Hematopoietic multipotent progenitor cell treated with erythropoietin and hydrocortisone succinate and interleukin-3 and kit ligand, for 4 days (in vitro differentiated cells): ENCODE measurements around the gene IFRD2.

Experiments used
- DNase-seq: peaks from one replicate; pipeline ENCODE4 v3.0.0-alpha.2; 2015

The IFRD2 gene, protein sequence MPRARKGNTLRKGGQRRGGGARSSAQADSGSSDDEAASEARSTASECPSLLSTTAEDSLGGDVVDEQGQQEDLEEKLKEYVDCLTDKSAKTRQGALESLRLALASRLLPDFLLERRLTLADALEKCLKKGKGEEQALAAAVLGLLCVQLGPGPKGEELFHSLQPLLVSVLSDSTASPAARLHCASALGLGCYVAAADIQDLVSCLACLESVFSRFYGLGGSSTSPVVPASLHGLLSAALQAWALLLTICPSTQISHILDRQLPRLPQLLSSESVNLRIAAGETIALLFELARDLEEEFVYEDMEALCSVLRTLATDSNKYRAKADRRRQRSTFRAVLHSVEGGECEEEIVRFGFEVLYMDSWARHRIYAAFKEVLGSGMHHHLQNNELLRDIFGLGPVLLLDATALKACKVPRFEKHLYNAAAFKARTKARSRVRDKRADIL

DNA sequence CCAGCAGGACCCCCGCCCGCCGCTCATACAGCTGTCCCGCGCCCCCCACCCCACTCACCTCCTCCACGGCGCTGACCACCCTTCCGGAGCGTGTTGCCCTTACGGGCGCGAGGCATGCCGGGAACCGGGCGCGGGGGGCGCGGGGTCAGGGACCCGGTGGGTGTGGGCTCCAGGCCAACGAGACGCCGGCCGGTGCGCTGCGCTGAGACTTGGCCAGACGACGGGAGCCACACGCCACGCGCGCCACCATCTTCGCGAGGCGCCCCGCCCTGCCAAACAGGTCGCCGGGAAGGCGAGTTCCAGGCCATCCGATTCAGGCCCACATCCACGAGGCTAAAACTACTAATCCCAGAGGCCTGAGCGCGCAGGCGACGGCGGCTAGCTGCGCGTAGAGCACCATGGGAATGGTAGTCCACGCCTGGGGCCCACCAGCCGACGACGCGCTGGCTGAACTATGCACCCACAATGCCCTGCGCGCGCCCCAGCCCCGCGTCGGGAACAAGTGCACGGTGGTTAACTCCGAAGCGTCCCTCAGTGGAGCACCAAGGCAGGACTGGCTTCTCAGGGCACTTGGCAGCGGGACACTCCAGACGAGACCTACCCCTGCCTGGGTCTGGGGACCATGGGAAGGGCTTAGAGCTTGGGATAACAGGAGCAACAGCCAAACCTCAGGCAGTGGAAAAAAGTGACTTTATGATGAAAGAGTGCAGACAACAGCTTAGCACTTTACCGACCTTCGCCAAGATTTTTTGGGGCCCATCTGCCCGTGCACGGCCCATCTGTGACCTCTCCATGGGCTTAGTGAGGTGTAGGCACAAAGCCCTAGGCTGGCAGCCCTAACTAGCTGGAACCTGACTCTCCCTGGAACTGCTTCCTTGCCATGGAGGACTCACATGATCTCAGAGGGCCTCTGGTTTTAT, at the start of gene IFRD2:
Gene IFRD2, minus strand, starts transcription at position 271 of the 920 bp plus-strand sequence. Its CDS starts 155 bp downstream, at position 116.
- DNase-seq = peak; percentile 99

DNA sequence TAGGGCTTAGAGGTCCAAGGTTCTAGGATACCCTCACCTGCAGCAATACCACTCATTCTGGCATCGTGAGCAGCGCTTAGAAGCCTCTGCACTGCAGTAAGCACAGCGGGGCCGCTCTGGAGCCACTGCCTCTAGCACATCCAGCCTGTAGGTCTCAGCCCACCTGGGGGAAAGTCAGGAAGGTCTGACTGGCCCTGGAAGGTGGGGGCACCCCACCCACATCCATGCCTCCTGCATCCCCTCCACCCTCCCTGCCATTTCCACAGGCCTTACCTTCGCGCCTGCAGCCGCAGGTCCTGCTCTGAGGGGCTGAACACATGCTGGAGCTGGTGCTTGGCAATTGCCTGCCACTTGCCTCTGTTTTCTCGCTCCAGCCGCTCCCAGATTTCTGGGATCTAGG, 49.3 kb upstream of the IFRD2 start:
- no peak for DNase-seq

- DNase-seq = peak; percentile 98
Observed at GRCh38 chr3:50340448-50341329, 48.5 kb upstream of the IFRD2 start, which contains the start of gene RASSF1. TSS of gene RASSF1 (minus strand) at chr3:50340836. CDS start at chr3:50340805, 31 bp downstream.

DNA sequence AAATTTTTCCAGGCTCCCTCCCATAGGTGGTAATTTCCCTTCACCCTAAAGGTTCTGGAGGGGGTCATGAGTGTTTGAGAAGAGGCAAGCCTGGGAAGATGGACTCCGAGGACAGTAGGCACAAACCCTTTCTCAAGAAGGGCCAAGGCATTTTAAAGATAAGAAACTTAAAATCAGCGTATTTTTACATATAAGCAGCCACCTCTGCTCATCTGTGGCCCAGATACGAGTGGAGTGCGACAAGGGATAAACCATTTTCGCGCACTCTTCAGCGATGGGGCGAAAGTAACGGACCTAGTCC, 47.9 kb upstream of the IFRD2 start:
- peak; percentile 47 for DNase-seq

- no peak for DNase-seq
Observed at GRCh38 chr3:50339485-50340146, 47.4 kb upstream of the IFRD2 start.

DNA sequence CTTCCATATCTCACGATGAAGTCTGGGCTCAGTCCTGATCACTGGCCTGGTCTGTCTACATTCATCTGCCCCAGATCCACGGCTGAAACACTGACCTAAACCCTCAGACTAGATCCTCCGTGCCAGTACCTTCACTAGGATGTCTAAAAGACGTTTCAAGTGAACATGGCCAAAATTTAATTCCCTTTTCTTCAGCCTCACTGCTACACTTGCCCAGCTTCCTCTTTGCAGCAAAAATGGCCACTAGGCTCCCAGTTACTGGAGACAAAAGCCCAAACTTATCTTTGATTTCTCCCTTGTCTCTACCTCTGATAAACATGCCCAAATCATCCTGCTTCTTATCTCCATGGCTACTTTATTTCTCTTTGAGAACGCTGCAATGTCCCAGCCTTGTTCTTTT, 46.7 kb upstream of the IFRD2 start:
- peak; percentile 79 for DNase-seq

GRCh38 chr3:50337175-50337861, 45.1 kb upstream of the IFRD2 start:
- DNase-seq = peak; percentile 100

DNA sequence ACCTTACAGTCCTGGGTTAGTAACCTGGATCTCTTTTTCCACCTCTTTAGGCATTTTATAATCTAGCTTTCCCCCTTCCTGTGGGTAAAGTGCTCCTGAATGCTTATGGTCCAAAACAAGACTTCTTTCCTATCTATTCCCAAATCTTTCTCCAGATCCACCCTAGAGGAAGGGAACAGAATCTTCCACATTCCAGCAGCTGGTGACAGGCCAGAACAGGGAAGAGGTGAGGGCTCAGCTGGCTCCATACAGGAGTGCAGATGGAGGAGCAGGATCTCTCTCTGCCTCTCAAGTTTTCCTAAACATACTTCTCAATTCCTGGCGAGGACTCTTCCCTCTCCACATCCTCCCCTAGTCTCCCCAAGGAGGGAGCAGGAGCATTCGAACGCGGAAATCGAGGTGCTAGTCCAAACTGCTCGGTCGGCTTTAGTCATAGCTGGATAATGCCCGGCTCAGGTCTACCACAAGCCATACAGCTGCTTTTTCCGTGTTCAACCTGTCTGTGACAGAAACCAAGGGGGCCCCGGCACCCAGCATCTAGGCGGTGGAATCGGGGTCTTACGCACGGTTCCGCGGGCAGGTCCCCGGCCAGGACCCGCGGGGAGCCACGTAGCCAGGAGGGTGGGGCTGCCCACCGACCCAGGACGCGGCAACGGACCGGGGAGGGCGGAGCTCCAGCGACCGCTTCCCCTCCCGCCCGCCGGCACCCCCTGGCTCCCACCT, 44.4 kb upstream of the IFRD2 start:
- no peak for DNase-seq

DNA sequence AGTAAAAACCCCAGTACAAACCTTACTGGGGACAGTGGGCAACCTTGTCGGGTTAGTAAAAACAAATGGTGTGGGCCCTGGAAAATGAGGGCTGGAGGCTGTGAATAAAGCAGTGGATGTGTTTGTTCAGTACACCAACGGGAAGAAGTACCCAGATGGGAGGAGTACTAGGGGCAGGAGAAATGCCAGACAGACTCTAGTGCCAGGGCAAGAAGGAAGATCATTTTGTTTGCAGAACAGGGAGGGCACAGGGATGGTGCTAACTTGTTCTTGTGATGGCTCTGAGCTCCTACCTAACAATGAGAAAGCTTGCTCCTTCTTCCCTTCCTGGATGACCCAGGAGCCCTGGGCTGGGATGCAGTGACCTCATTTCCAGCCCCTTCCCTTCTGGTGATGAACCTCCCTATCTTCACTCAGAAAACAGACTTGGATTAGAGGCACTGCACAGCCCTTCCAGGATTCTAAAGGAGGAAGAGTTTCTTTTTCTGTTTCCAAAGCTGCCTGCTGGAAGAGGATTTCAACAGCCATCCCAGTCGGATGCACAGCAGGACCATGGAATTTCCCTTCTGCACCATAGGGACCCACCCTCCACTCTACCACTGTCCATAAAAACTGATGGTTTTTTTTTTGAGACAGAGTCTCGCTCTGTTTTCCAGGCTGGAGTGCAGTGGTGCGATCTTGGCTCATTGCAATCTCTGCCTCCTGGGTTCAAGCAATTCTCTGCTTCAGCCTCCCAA, 42.3 kb upstream of the IFRD2 start:
- DNase-seq = no peak

DNA sequence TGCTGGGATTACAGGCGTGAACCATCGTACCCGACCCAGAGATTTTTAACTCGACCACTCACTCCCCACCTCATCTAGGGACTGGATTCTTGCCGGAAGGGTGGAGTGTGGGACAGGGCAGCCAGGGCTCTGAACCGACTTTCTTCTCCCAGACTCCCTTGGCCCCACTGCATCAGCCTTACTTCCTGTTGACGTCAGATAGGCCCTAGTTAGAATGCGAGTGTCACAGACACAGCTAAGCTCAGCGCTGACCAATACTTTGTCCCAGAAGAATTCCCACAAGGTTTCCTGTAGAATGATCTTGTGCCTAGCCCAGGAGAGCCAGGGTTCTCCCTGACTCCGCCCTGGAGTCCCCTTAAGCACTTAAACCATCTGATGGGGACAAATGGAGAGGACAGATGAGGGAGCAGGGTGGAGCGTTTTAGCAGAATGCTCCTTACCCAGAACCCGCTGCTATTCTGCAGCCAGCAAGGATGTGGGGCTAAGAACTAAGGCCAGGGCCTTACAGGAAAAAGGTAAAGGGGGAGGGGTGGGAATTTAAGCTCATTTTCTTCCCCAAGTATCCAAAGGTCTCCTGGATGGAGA, 41.6 kb upstream of the IFRD2 start:
- no peak for DNase-seq

DNA sequence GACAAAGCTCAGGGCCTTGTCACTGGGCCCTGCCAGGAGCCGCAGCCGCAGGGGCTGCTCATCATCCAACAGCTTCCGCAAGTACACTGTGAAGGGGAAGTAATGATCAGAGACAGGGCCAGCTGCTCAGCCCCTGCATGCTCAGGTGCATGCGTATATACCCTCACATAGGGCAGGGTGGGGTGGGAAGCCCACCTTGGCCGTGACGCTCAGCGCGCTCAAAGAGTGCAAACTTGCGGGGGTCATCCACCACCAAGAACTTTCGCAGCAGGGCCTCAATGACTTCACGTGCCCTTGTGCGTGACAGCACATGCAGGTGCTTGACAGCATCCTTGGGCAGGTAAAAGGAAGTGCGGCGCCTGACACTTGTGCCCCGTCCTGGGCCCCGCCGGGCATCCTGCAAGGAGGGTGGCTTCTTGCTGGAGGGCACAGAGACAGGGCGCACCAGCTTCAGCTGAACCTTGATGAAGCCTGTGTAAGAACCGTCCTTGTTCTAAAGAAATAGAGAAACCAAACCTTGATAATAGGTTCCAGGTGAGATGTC, 39.2 kb upstream of the IFRD2 start:
- DNase-seq = no peak

DNA sequence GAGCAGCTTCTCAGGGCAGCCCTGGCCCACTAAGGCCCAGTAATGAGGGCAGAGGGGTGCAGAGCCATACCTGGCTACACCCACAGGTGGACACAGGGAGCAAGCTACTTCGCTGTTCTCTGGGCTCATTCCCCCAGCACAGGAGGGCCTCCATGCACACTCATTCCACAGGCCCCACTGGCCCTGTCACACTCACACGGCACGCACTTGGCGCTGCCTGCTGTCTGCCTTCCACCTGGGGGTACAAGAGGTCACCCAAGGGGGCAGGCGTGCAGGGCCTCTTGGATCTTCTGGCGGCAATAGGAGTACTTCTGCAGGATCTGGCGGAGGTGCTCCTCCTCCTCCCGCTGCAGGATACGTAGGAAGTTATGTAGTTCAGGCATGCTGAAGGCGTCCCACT, 38.1 kb upstream of the IFRD2 start:
- DNase-seq = no peak

- DNase-seq = peak; percentile 99
Observed at GRCh38 chr3:50327943-50328691, 35.9 kb upstream of the IFRD2 start, which contains the start of gene TUSC2. TSS of gene TUSC2 (minus strand) at chr3:50328223. CDS start at chr3:50328099, 124 bp downstream.

DNA sequence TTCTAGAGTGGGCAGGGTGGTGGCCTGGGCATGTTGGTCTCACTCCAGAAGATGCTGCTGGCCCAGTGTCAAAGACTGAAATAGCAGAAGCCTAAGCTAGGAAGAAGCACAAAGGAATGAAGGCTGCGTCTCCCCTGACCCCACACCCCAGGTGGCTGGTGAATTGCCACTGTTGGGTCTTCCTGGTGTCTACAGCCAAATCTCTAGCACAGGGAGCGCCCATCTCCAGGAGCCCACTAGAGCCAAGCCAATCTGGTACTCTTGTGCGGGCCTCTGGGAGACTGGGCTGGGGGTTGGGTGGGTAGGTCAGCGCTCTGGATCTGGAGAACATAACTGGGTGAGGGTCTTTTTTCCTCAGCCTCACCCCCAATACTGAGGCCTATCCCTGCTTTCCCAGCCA, 34.9 kb upstream of the IFRD2 start:
- no peak for DNase-seq

DNA sequence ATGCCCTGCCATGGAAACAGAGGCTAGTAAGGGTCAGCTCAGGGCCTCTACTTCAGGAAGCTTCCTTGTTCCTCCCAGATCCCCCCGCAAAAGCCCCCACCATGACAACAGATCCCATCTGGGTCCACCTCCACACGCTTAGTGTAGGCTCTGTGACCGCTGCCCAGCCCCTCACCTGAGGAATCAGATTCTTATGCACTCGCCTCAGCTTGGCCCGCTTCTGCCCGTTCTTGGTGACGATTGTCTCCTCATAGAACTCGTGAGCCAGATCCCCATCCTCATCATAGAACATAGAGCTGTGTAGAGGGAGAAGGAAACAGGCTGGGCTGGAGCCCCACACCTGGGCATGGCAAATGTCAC, 33.9 kb upstream of the IFRD2 start:
- DNase-seq = no peak

GRCh38 chr3:50325497-50326181, 33.4 kb upstream of the IFRD2 start:
- no peak for DNase-seq

GRCh38 chr3:50325113-50325480, 32.9 kb upstream of the IFRD2 start:
- no peak for DNase-seq
